Lung (tissue), 12 donors: Measurements from ENCODE around the gene EPAS1. TPM values are rescaled to one million over a fixed set of nuclear protein-coding genes. Genes with fewer than 3 reads are reported as not detected.

Experiments used
- ATAC-seq: fragments of 200-7000 bp; cut with Tn5 transposase; one replicate; pipeline ENCODE4 v1.9.1; 2020; ENCODE audit warnings: moderate number of reproducible peaks; ENCODE audit not compliant: insufficient read depth, low FRiP score
- DNase-seq, 3 donors: peaks; one replicate each; pipeline ENCODE4 v3.0.0-alpha.2; 2013 to 2017
- H3K27ac ChIP-seq, 2 donors: one replicate each; pipeline ENCODE4 v1.5.1; 2013; ENCODE audit warnings: mild to moderate bottlenecking in 2 of 2, moderate library complexity in 2 of 2, control low read depth in 1 of 2, inconsistent platforms in 1 of 2, low read depth in 1 of 2, low read length in 1 of 2
- H3K27me3 ChIP-seq, 3 donors: one replicate each; pipeline ENCODE4 v1.5.1; 2013; ENCODE audit warnings: low read length in 2 of 3; ENCODE audit not compliant: control insufficient read depth in 3 of 3, insufficient read depth in 3 of 3
- H3K36me3 ChIP-seq, 4 donors: one replicate each; pipeline ENCODE4 v1.5.1; 2013; ENCODE audit warnings: low read length in 4 of 4, mild to moderate bottlenecking in 1 of 4, moderate library complexity in 1 of 4; ENCODE audit not compliant: control insufficient read depth in 4 of 4, insufficient read depth in 4 of 4
- H3K4me1 ChIP-seq, 5 donors: one replicate each; pipeline ENCODE4 v1.5.1; 2013; ENCODE audit warnings: low read length in 5 of 5, mild to moderate bottlenecking in 2 of 5, moderate library complexity in 1 of 5; ENCODE audit not compliant: control insufficient read depth in 5 of 5, insufficient read depth in 5 of 5
- H3K4me3 ChIP-seq: one replicate; pipeline ENCODE4 v1.5.1; 2013; ENCODE audit warnings: mild to moderate bottlenecking, control low read depth, moderate library complexity
- H3K9ac ChIP-seq, 2 donors: one replicate each; pipeline ENCODE4 v1.5.1; 2013; ENCODE audit warnings: low read length in 2 of 2, control low read depth in 1 of 2; ENCODE audit not compliant: insufficient read depth in 1 of 2
- H3K9me3 ChIP-seq, 4 donors: one replicate each; pipeline ENCODE4 v1.5.1; 2013; ENCODE audit warnings: low read length in 3 of 4, mild to moderate bottlenecking in 1 of 4, moderate library complexity in 1 of 4; ENCODE audit not compliant: control insufficient read depth in 4 of 4, insufficient read depth in 3 of 4
- WGBS, 2 donors: extraction: QIAGEN DNeasy Blood & Tissue Kit; methylation state at CpG; one replicate each; pipeline ENCODE4 v1.1.7; 2013; 5-methylcytosine and 5-hydroxymethylcytosine counted together
- polyA plus RNA-seq, 2 donors: library from polyadenylated mRNA; stranded (reverse); fragments of 200-250 nt; gene quantifications; one replicate each; pipeline ENCODE4 v1.2.1, GENCODE V29; 2013
- total RNA-seq, 2 donors: library from RNA; depleted of rRNA in 1 of 2; stranded (reverse); fragments of >200 nt in 1 of 2; gene quantifications; one replicate each; pipeline ENCODE4 v1.2.1, GENCODE V29; 2014 to 2021
- TF ChIP-seq, protein P1 (sequence below): IDR thresholded peaks from 2 replicates; pipeline ENCODE4 v1.5.1; 2012; ENCODE audit warnings: mild to moderate bottlenecking; ENCODE audit errors: control extremely low read depth, extremely low read depth
- donor health status: control.
- donor health status: control.
- donor health status: Bipolar disorder and iron deficiency.
- donor health status: healthy.
- donor health status: DM: yes; HTN: yes; CAD: no.

The EPAS1 gene
- total and polyA plus RNA-seq, 4 donors: 233 to 1,051 (median 381) TPM

- Histone ChIP-seq H3K9ac (no peak overlapping the region), H3K4me1 (peaks cover 0 to 6% (median 1%) of the 10 kb centered on the region in 5 donors), H3K9me3 (no peaks in the 10 kb centered on the region), H3K4me3 (no peak overlapping the region), H3K36me3 (no peaks in the 10 kb centered on the region), H3K27ac (no peak overlapping the region), H3K27me3 (no peaks in the 10 kb centered on the region)
- ATAC-seq (no peak), DNase-seq (no peak)
- TF ChIP-seq, protein P1, sequence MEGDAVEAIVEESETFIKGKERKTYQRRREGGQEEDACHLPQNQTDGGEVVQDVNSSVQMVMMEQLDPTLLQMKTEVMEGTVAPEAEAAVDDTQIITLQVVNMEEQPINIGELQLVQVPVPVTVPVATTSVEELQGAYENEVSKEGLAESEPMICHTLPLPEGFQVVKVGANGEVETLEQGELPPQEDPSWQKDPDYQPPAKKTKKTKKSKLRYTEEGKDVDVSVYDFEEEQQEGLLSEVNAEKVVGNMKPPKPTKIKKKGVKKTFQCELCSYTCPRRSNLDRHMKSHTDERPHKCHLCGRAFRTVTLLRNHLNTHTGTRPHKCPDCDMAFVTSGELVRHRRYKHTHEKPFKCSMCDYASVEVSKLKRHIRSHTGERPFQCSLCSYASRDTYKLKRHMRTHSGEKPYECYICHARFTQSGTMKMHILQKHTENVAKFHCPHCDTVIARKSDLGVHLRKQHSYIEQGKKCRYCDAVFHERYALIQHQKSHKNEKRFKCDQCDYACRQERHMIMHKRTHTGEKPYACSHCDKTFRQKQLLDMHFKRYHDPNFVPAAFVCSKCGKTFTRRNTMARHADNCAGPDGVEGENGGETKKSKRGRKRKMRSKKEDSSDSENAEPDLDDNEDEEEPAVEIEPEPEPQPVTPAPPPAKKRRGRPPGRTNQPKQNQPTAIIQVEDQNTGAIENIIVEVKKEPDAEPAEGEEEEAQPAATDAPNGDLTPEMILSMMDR: no peak
- 93 to 97% methylated on average over 1 of the region's 1 CpG for WGBS, 2 donors
Measured at GRCh38 chr2:46430413-46430812, 133.2 kb downstream of the EPAS1 start.

DNA sequence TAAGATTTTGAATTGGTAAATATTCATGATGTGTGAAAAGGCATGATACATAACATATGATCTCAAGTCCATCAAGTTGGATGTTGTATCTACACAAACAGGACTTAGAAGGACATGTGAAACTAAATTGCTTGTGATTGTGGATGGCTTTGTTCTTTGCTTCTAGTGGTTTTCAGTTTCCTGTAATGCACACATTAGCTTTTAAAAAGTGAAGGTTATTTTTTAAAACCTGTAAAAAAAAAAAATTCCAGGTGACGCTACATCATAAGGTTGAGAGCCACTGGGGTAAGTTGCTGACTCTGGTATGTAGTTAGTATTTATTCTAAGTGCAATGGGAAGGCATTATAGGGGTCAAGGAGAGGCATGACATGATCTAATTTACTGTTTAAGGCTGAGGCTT is 133.8 kb downstream of the EPAS1 start:
- no peak overlapping the region for H3K9ac ChIP-seq
- H3K9me3 ChIP-seq: no peaks in the 10 kb centered on the region
- no peak for ATAC-seq
- H3K27me3 ChIP-seq: no peaks in the 10 kb centered on the region
- DNase-seq: no peak
- H3K27ac ChIP-seq: no peak overlapping the region
- WGBS, 2 donors: 45 to 83% methylated on average over 1 of the region's 1 CpG
- TF ChIP-seq, protein P1: no peak
- H3K4me3 ChIP-seq: no peak overlapping the region
- no peaks in the 10 kb centered on the region for H3K36me3 ChIP-seq
- H3K4me1 ChIP-seq: peaks cover 0 to 12% (median 3%) of the 10 kb centered on the region in 5 donors

DNA sequence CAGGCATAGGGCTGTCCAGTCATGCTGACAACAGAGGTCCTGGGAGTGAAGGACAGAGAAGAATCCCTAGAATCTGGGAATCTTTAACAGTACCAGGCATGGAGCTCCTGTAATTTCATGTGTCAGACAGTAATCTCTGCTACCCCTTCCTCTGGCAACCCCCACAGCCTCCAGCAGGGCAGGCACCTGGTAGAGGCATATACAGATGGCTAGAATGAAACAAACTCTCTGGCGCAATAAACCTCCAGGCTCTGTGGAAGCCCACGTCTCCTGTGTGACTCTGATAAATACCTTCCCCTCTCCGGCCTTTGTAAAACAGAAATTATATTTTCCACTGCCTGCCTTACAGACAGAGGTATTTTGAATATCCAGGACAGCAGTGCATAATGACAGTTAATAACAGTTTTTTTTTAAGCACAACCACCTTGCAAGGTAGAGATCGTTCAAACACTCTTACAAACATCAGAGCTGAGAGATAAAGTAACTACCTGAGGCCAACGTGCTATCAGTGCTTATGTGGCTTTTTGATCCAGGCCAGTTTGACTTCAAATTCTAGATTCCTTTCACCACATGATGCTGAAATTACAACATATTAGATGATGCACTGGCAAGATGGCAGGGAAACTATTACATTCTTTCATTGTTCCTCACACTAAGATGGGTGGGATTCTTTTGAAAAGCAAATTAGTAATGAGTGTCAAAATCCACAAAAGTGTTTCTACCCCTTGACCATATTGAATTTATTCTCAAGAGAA is 134.5 kb downstream of the EPAS1 start:
- Histone ChIP-seq H3K4me1 (peaks cover 0 to 16% (median 3%) of the 10 kb centered on the region in 5 donors), H3K27ac (no peak overlapping the region), H3K4me3 (no peak overlapping the region), H3K36me3 (no peaks in the 10 kb centered on the region), H3K9ac (no peak overlapping the region), H3K9me3 (no peaks in the 10 kb centered on the region), H3K27me3 (no peaks in the 10 kb centered on the region)
- DNase-seq (no peak), ATAC-seq (no peak)
- 72 to 76% methylated on average over 5 of the region's 5 CpGs for WGBS, 2 donors
- TF ChIP-seq, protein P1: no peak
